ENCODE data around the gene TMEM244.

The TMEM244 gene

DNA sequence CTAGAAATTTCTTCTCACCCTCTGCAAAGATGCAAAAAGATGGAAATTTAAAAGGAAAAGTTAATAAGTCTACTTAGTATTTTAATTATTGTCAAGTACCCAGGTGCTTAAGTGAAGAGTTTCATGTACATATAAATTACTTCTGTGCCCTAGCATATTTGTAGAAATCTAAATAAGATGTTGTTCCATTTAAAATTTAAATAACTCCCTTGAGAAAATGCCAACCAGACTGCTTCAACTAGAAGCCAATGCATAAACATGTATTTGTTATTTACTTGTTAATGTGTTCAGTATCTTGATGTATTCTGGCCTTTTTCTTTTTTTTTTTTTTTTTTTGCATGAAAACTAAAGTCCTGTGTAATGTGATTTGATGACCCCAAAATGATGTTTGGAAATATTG is 6.3 kb upstream of the TMEM244 start:
- Histone ChIP-seq H3K4me1 (ENCODE audit: control insufficient read depth, insufficient read depth, low read length) (no peaks in the 10 kb centered on the region), H3K36me3 (ENCODE audit: control insufficient read depth in 2 of 2, insufficient read depth in 2 of 2, low read length in 2 of 2) (no peaks in the 10 kb centered on the region), H3K4me3 (ENCODE audit: low read length in 2 of 2) (no peak overlapping the region), H3K9me3 (ENCODE audit: control insufficient read depth in 2 of 2, low read length in 2 of 2) (no peaks in the 10 kb centered on the region), H3K9ac (ENCODE audit: low read length in 2 of 2) (no peak overlapping the region), H3K27ac (ENCODE audit: low read length) (no peak overlapping the region), H3K27me3 (ENCODE audit: control insufficient read depth in 1 of 2, insufficient read depth in 2 of 2, low read length in 2 of 2) (no peaks in the 10 kb centered on the region)

DNA sequence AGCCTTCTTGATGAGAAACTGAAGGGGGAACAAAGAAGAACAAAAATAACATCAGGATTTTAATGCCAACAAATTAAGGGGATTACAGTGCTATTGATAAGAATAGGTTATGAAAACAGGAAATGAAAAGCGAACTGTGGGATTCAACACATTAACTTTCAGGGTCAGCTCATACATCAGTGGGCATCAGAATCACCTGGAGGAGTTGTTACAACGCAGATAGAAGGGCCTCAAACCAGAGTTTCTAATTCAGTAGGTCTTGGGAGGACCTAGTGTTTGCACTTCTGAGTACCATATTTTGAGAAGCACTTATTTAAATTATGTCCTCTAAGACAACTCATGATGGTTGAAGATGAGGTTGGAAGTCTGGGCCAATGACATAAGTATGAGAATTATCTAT is 5.6 kb upstream of the TMEM244 start:
- no peak overlapping the region for H3K27ac ChIP-seq (ENCODE audit: low read length)
- H3K9ac ChIP-seq (ENCODE audit: low read length in 2 of 2): no peak overlapping the region
- no peaks in the 10 kb centered on the region for H3K36me3 ChIP-seq (ENCODE audit: control insufficient read depth in 2 of 2, insufficient read depth in 2 of 2, low read length in 2 of 2)
- no peaks in the 10 kb centered on the region for H3K9me3 ChIP-seq (ENCODE audit: control insufficient read depth in 2 of 2, low read length in 2 of 2)
- H3K4me1 ChIP-seq (ENCODE audit: control insufficient read depth, insufficient read depth, low read length): no peaks in the 10 kb centered on the region
- no peaks in the 10 kb centered on the region for H3K27me3 ChIP-seq (ENCODE audit: control insufficient read depth in 1 of 2, insufficient read depth in 2 of 2, low read length in 2 of 2)
- H3K4me3 ChIP-seq (ENCODE audit: low read length in 2 of 2): no peak overlapping the region

DNA sequence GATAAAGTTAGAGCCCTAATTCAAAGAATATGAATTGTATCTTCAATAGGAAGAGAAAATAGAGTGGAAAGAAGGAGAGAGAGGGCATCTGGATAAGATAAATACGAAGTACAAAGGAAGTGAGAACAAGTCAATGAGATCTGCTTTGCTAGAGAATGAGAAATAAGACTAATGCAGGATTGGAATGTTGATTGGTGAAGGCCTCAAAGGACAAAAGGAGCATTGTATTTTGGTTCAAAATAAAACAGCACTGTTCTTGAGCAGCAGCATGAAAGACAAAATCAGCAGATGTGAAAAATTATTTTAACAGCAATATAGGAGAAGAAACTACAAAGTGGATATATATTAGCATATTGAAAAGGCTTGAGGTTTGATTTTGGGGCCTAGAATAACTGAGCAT is 5.1 kb upstream of the TMEM244 start:
- H3K27me3 ChIP-seq (ENCODE audit: control insufficient read depth in 1 of 2, insufficient read depth in 2 of 2, low read length in 2 of 2): no peaks in the 10 kb centered on the region
- no peaks in the 10 kb centered on the region for H3K36me3 ChIP-seq (ENCODE audit: control insufficient read depth in 2 of 2, insufficient read depth in 2 of 2, low read length in 2 of 2)
- H3K4me1 ChIP-seq (ENCODE audit: control insufficient read depth, insufficient read depth, low read length): no peaks in the 10 kb centered on the region
- H3K9ac ChIP-seq (ENCODE audit: low read length in 2 of 2): no peak overlapping the region
- no peak overlapping the region for H3K4me3 ChIP-seq (ENCODE audit: low read length in 2 of 2)
- no peak overlapping the region for H3K27ac ChIP-seq (ENCODE audit: low read length)
- no peaks in the 10 kb centered on the region for H3K9me3 ChIP-seq (ENCODE audit: control insufficient read depth in 2 of 2, low read length in 2 of 2)

DNA sequence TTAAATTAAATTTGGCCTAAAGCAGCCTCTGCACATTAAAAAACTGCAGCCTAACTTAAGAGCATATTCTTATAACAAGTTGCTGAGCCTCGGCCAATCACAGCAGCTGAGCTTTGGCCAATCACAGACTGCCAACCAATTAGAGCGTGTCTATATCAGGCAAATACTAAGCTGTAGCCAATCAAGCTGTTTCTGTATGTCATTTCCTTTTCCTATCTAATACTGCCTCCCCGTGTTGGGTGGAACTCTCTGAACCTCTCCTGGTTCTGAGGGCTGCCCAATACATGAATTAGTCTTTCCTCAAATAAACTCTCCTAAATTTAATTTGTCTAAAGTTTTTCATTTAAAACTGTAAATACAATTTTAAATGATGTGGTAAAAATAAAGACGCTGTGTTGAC is 3.9 kb upstream of the TMEM244 start:
- no peaks in the 10 kb centered on the region for H3K27me3 ChIP-seq (ENCODE audit: control insufficient read depth in 1 of 2, insufficient read depth in 2 of 2, low read length in 2 of 2)
- H3K36me3 ChIP-seq (ENCODE audit: control insufficient read depth in 2 of 2, insufficient read depth in 2 of 2, low read length in 2 of 2): no peaks in the 10 kb centered on the region
- H3K4me1 ChIP-seq (ENCODE audit: control insufficient read depth, insufficient read depth, low read length): no peaks in the 10 kb centered on the region
- H3K27ac ChIP-seq (ENCODE audit: low read length): no peak overlapping the region
- H3K9me3 ChIP-seq (ENCODE audit: control insufficient read depth in 2 of 2, low read length in 2 of 2): no peaks in the 10 kb centered on the region
- no peak overlapping the region for H3K4me3 ChIP-seq (ENCODE audit: low read length in 2 of 2)
- H3K9ac ChIP-seq (ENCODE audit: low read length in 2 of 2): no peak overlapping the region

DNA sequence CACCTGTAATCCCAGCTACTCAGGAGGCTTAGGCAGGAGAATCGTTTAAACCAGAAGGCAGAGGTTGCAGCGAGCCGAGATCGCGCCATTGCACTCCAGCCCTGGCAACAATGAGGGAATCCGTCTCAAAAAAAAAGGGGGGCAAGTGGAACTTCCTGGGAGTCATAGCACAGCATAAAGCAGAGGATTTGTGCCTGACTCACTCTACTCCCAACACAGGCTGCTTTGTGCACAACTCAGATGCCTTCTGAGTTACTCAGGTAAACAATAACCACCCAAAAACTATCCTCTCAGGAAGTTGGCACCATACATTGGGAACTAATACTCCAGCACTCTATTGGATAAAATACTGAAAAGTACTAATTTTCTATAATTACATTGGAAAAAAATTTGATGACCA is 2.5 kb upstream of the TMEM244 start:
- H3K4me1 ChIP-seq (ENCODE audit: control insufficient read depth, insufficient read depth, low read length): no peaks in the 10 kb centered on the region
- no peaks in the 10 kb centered on the region for H3K9me3 ChIP-seq (ENCODE audit: control insufficient read depth in 2 of 2, low read length in 2 of 2)
- H3K4me3 ChIP-seq (ENCODE audit: low read length in 2 of 2): no peak overlapping the region
- no peak overlapping the region for H3K27ac ChIP-seq (ENCODE audit: low read length)
- H3K36me3 ChIP-seq (ENCODE audit: control insufficient read depth in 2 of 2, insufficient read depth in 2 of 2, low read length in 2 of 2): no peaks in the 10 kb centered on the region
- no peaks in the 10 kb centered on the region for H3K27me3 ChIP-seq (ENCODE audit: control insufficient read depth in 1 of 2, insufficient read depth in 2 of 2, low read length in 2 of 2)
- no peak overlapping the region for H3K9ac ChIP-seq (ENCODE audit: low read length in 2 of 2)

DNA sequence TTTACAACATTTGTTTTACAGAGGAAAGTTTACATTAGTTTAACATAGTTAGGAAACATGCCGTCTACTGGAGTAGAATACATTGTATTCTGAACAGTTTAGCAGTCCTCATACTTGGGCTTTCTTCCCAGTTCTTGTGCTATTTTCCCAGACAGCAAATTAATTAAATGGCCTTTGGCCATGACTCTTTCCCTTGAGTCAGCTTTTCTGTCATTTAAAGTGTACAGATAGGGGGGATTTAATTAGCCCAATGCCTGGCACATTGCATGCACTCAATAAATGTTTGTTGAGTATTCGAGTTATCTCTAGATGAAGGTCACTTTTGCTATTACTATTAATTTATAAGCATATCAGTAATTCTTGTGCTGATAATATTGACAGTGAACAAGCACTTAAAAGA is 1.6 kb downstream of the TMEM244 start:
- Histone ChIP-seq H3K27me3 (ENCODE audit: control insufficient read depth in 1 of 2, insufficient read depth in 2 of 2, low read length in 2 of 2) (no peaks in the 10 kb centered on the region), H3K4me3 (ENCODE audit: low read length in 2 of 2) (no peak overlapping the region), H3K27ac (ENCODE audit: low read length) (no peak overlapping the region), H3K9ac (ENCODE audit: low read length in 2 of 2) (no peak overlapping the region), H3K9me3 (ENCODE audit: control insufficient read depth in 2 of 2, low read length in 2 of 2) (no peaks in the 10 kb centered on the region), H3K36me3 (ENCODE audit: control insufficient read depth in 2 of 2, insufficient read depth in 2 of 2, low read length in 2 of 2) (no peaks in the 10 kb centered on the region), H3K4me1 (ENCODE audit: control insufficient read depth, insufficient read depth, low read length) (no peaks in the 10 kb centered on the region)

DNA sequence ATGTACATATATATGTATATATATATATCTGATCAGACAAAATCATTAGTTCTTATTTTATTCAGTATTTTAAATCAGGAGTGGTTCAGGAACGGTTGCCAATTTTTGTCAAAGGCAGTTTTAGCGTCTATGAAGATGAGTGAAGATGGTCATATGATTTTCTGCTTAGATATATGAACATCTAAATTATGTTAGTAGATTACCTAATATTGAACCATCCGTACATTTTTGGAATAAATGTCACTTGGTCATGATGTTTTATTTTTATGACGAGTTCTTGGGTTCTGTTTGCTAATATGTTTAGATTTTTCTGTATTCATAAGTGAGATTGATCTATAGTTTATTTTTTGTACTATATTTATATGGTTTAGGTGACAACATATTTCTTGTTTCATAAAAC is 3.3 kb downstream of the TMEM244 start:
- no peak overlapping the region for H3K9ac ChIP-seq (ENCODE audit: low read length in 2 of 2)
- no peak overlapping the region for H3K27ac ChIP-seq (ENCODE audit: low read length)
- H3K27me3 ChIP-seq (ENCODE audit: control insufficient read depth in 1 of 2, insufficient read depth in 2 of 2, low read length in 2 of 2): no peaks in the 10 kb centered on the region
- H3K9me3 ChIP-seq (ENCODE audit: control insufficient read depth in 2 of 2, low read length in 2 of 2): no peaks in the 10 kb centered on the region
- no peaks in the 10 kb centered on the region for H3K4me1 ChIP-seq (ENCODE audit: control insufficient read depth, insufficient read depth, low read length)
- no peaks in the 10 kb centered on the region for H3K36me3 ChIP-seq (ENCODE audit: control insufficient read depth in 2 of 2, insufficient read depth in 2 of 2, low read length in 2 of 2)
- no peak overlapping the region for H3K4me3 ChIP-seq (ENCODE audit: low read length in 2 of 2)

DNA sequence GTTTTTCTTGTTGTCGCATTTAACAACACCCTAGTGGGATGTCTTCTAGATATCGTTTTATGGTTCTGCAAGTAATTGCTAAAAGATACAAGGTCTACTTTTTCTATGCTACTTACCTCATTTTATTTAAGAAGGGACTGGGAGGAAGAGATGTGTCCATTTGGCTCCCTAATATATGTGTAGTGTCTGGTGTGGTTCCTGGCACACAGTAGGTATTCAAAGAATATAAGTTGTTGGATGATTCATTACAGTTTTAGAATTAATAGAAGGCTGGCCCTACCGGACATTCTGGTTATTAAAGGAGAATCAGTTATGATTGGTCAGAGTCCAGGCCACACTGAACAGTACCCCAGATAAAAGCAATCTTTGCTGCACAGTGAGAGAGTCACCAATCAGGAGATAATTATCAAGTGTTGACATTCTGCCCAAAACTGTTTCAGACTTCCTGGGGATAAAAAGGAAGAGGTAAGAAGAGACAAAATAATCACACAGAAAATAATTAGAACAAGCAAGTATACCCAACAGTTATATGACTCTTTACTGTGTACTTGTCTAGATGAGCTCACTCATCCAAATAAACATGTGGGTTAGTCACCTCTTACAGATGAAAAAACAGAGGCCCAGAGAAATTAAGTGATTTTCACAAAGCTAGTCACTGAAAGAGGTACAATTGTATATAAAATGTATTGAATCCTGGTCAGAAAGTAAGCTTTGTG is 7.0 kb downstream of the TMEM244 start:
- Histone ChIP-seq H3K27ac (ENCODE audit: low read length) (no peak overlapping the region), H3K36me3 (ENCODE audit: control insufficient read depth in 2 of 2, insufficient read depth in 2 of 2, low read length in 2 of 2) (no peaks in the 10 kb centered on the region)

DNA sequence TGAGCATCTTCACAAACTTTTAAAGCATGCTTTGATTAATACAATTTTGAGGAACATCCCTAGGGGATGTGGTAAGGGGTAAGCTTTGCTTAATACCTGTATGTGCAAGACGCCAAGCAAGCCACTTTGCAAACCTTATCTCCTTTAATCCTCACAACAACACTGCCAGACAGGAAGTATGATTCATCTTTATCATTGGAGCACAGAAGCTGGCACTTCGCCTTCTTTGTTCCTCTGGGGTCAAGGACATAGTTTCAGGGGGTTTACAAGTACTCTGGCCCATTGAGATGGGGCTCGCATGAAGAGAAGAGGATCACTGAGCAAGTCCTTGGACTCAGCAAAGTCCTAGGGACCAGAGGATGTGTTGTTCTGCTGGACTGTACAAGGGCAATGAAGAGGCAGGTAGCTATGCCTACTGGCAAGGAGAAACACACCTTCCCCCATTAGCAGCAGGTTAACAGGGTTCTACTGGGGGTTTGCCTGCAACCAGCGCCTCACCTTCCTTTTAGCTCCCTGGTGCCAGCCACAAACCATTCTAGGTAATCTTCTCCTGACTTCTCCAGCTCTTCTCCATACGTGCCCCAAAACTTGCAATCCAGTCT is 8.8 kb downstream of the TMEM244 start:
- Histone ChIP-seq H3K27me3 (ENCODE audit: control insufficient read depth in 1 of 2, insufficient read depth in 2 of 2, low read length in 2 of 2) (peaks cover 0 to 2% of the 10 kb centered on the region in 2 donors), H3K36me3 (ENCODE audit: control insufficient read depth in 2 of 2, insufficient read depth in 2 of 2, low read length in 2 of 2) (no peaks in the 10 kb centered on the region)

More for the DNA sequence above, 7.0 kb downstream of the TMEM244 start:
- Histone ChIP-seq H3K27me3 (ENCODE audit: control insufficient read depth in 1 of 2, insufficient read depth in 2 of 2, low read length in 2 of 2) (peaks cover 0 to 2% of the 10 kb centered on the region in 2 donors), H3K9ac (ENCODE audit: low read length in 2 of 2) (no peak overlapping the region), H3K9me3 (ENCODE audit: control insufficient read depth in 2 of 2, low read length in 2 of 2) (no peaks in the 10 kb centered on the region), H3K4me1 (ENCODE audit: control insufficient read depth, insufficient read depth, low read length) (no peaks in the 10 kb centered on the region), H3K4me3 (ENCODE audit: low read length in 2 of 2) (no peak overlapping the region)

DNA sequence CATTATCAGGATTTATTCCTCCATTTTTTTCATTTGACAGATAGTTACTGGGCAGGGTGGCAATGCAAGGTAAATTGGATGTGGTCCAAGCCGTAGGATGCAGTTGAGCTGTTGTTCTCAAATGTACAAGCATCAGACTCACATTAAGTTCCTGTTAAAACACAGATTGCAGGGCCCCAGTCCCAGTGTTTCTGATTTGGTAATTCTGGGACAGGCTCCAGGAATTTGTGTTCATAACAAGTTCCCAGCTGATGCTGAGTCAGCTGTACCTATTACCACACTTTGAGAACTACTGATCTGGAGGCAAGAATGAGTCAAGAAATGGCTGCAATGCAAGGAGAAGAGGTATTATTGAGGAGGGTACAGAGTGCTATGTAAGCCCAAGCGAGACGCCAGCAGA is 11.7 kb downstream of the TMEM244 start:
- H3K4me3 ChIP-seq (ENCODE audit: low read length in 2 of 2): no peak overlapping the region
- no peak overlapping the region for H3K9ac ChIP-seq (ENCODE audit: low read length in 2 of 2)
- no peaks in the 10 kb centered on the region for H3K36me3 ChIP-seq (ENCODE audit: control insufficient read depth in 2 of 2, insufficient read depth in 2 of 2, low read length in 2 of 2)
- no peaks in the 10 kb centered on the region for H3K9me3 ChIP-seq (ENCODE audit: control insufficient read depth in 2 of 2, low read length in 2 of 2)
- peaks cover 0 to 2% of the 10 kb centered on the region in 2 donors for H3K27me3 ChIP-seq (ENCODE audit: control insufficient read depth in 1 of 2, insufficient read depth in 2 of 2, low read length in 2 of 2)
- no peaks in the 10 kb centered on the region for H3K4me1 ChIP-seq (ENCODE audit: control insufficient read depth, insufficient read depth, low read length)
- no peak overlapping the region for H3K27ac ChIP-seq (ENCODE audit: low read length)

More for the DNA sequence above, 8.8 kb downstream of the TMEM244 start:
- no peak overlapping the region for H3K4me3 ChIP-seq (ENCODE audit: low read length in 2 of 2)
- no peaks in the 10 kb centered on the region for H3K9me3 ChIP-seq (ENCODE audit: control insufficient read depth in 2 of 2, low read length in 2 of 2)
- H3K27ac ChIP-seq (ENCODE audit: low read length): no peak overlapping the region
- no peak overlapping the region for H3K9ac ChIP-seq (ENCODE audit: low read length in 2 of 2)
- H3K4me1 ChIP-seq (ENCODE audit: control insufficient read depth, insufficient read depth, low read length): no peaks in the 10 kb centered on the region

DNA sequence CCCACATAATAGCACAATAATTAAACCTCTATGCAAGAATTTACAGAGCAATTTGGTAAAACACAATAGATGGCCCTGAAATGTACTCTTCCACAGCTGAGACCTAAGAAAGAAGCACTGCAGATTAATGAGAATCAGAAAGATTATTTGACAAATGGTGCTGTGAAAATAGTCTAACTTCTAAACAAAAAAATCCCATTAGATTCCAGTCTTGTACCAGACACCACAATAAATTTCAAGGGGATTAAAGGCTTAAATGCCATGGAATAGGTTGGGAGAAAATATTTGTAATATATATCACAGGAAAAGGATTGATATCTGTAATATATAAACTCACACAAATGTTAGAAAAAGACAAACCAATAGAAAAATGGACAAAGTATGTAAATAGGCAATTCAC is 14.4 kb downstream of the TMEM244 start:
- Histone ChIP-seq H3K27ac (ENCODE audit: low read length) (no peak overlapping the region), H3K4me1 (ENCODE audit: control insufficient read depth, insufficient read depth, low read length) (no peaks in the 10 kb centered on the region), H3K36me3 (ENCODE audit: control insufficient read depth in 2 of 2, insufficient read depth in 2 of 2, low read length in 2 of 2) (no peaks in the 10 kb centered on the region), H3K9me3 (ENCODE audit: control insufficient read depth in 2 of 2, low read length in 2 of 2) (no peaks in the 10 kb centered on the region), H3K4me3 (ENCODE audit: low read length in 2 of 2) (no peak overlapping the region), H3K9ac (ENCODE audit: low read length in 2 of 2) (no peak overlapping the region), H3K27me3 (ENCODE audit: control insufficient read depth in 1 of 2, insufficient read depth in 2 of 2, low read length in 2 of 2) (peaks cover 0 to 2% of the 10 kb centered on the region in 2 donors)
